Esophagus squamous epithelium (tissue), 5 donors: Measurements from ENCODE around the gene FAM241A. TPM values are rescaled to one million over a fixed set of nuclear protein-coding genes. Genes with fewer than 3 reads are reported as not detected.

Experiments
- DNase-seq: peaks from one replicate; lab custom pipeline; 2025; lab: John Stamatoyannopoulos, UW
- H3K27ac ChIP-seq, 4 donors: fragments of 200-600 bp; sonication (generic); one replicate each; pipeline ENCODE4 v1.5.1; 2016 to 2019; ENCODE audit warnings: mild to moderate bottlenecking in 1 of 4
- H3K27me3 ChIP-seq, 4 donors: fragments of 200-600 bp; sonication (generic); 1 replicate in 3 of 4; 2 replicates in 1 of 4; pipeline versions ENCODE4 v1.5.1 to v1.6.0; 2017 to 2021; ENCODE audit warnings: antibody characterized with exemption in 1 of 4
- H3K36me3 ChIP-seq, 3 donors: fragments of 200-600 bp; sonication (generic); one replicate each; pipeline ENCODE4 v1.5.1; 2016 to 2019
- H3K4me1 ChIP-seq, 3 donors: fragments of 200-600 bp; sonication (generic); one replicate each; pipeline ENCODE4 v1.5.1; 2017 to 2019
- H3K4me3 ChIP-seq, 4 donors: fragments of 200-600 bp; sonication (generic); 1 replicate in 3 of 4; 2 replicates in 1 of 4; pipeline ENCODE4 v1.5.1; 2016 to 2019; ENCODE audit warnings: mild to moderate bottlenecking in 2 of 4, moderate library complexity in 1 of 4
- H3K9me3 ChIP-seq, 3 donors: fragments of 200-600 bp; sonication (generic); one replicate each; pipeline ENCODE4 v1.5.1; 2016 to 2019
- CTCF ChIP-seq, 6 experiments: fragments of 450-650 bp in 4 of 6; fragments of 200-600 bp in 2 of 6; sonication (generic) in 2 of 6; IDR thresholded peaks; one replicate each; pipeline ENCODE4 v1.5.1; 2016 to 2019; ENCODE audit warnings: antibody characterized with exemption in 6 of 6, mild to moderate bottlenecking in 4 of 6, moderate library complexity in 4 of 6
- POLR2A ChIP-seq, 4 donors: fragments of 450-650 bp; IDR thresholded peaks; one replicate each; pipeline ENCODE4 v1.6.1; 2017; ENCODE audit warnings: antibody characterized with exemption in 4 of 4, mild to moderate bottlenecking in 4 of 4, moderate library complexity in 3 of 4
- WGBS, 2 donors: methylation state at CpG; one replicate each; pipeline ENCODE4 v1.1.5; 2018; 5-methylcytosine and 5-hydroxymethylcytosine counted together
- intact Hi-C: fragments of 100-400 bp; cut with DNase I; formaldehyde crosslinking; loops from one replicate; pipeline ENCODE4 v1.15.0; 2022
- total RNA-seq, 4 donors: library from RNA; depleted of rRNA; stranded (reverse); fragments of >200 nt; gene quantifications; one replicate each; pipeline ENCODE4 v1.1.0, GENCODE V29; 2016
- donor health status: DM: yes; HTN: yes; CAD: no.

FAM241A gene
- total RNA-seq, 4 donors from 2014 or later = 1.3 to 4.7 (median 4.0) TPM

DNA sequence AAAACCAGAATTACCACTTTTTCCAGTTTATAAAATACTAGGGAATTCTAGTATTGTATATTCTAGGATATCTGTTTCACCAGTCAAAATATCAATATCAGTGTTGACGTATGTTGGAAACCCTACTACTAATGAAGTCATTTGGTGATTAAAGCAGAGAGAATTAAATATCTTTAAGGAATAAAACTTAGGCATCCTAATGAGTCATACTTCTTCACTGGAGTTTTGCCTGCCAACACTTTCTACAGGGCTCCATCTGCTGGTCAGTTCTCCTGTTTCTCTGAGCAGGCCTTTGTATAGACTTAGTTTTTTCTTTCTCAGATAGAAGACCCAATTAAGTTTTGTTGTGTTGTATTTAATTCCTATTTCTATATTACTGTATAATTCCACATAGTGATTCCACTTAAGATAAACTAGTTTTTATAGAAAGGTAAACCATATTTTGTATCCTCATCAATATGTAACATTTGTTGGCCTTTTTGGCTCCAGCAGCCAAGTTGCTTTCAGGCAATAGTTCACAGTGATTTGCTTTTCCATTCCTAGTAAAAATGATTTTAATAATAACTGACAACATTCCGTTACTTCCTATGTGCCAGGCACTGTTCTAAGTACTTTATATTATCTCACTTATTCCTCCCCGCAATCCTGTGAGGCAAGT is 89.8 kb downstream of the FAM241A start:
- H3K4me1 ChIP-seq = peaks cover 10 to 39% (median 13%) of the 10 kb centered on the region in 3 donors
- no peaks in the 10 kb centered on the region for H3K9me3 ChIP-seq
- H3K36me3 ChIP-seq = peaks cover 0 to 5% (median 0%) of the 10 kb centered on the region in 3 donors
- intact Hi-C loops = loop anchor here (5.0 kb wide), 1 partner anchor 133 kb away; no protein-coding TSS in a partner anchor
- H3K27me3 ChIP-seq = no peaks in the 10 kb centered on the region
- 46 to 47% methylated on average over 3 of the region's 3 CpGs for WGBS, 2 donors
- TF ChIP-seq POLR2A (IDR thresholded peaks at IDR 0.05) = no peak
- TF ChIP-seq CTCF (IDR thresholded peaks at IDR 0.05) = peak; percentile 40 to 82 (median 76)
- H3K4me3 ChIP-seq = no peak overlapping the region
- no peak for DNase-seq
- no peak overlapping the region for H3K27ac ChIP-seq

DNA sequence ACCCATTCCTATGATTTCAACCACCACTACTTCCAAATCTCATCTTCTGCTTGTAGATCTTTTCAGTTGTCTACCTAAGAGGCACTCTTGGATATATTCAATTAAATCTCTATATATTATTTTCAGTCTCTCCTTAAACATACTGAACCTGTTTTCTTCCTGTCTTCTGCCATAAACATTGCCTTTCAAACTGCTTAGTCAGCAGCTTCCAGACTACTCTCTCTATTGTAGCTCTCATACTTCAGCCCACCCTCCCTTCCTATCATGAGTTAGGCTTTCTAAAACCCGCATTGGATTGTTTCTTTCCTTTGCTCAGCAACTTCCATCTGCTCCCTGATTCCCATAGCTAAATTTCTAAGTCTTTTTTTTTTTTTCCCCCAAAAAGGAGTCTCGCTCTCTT is 90.8 kb downstream of the FAM241A start:
- intact Hi-C loops = loop anchor here (5.0 kb wide), 1 partner anchor 134 kb away; no protein-coding TSS in a partner anchor
- DNase-seq = no peak
- H3K4me3 ChIP-seq = no peak overlapping the region
- no peaks in the 10 kb centered on the region for H3K27me3 ChIP-seq
- no peaks in the 10 kb centered on the region for H3K9me3 ChIP-seq
- H3K4me1 ChIP-seq = peaks cover 9 to 30% (median 10%) of the 10 kb centered on the region in 3 donors
- TF ChIP-seq CTCF (IDR thresholded peaks at IDR 0.05) = no peak
- TF ChIP-seq POLR2A (IDR thresholded peaks at IDR 0.05) = no peak
- H3K27ac ChIP-seq = no peak overlapping the region
- H3K36me3 ChIP-seq = peaks cover 0 to 5% (median 0%) of the 10 kb centered on the region in 3 donors
- 85 to 100% methylated on average over 2 of the region's 2 CpGs for whole genome bisulfite sequencing, 2 donors

GRCh38 chr4:112238833-112239232 is 93.6 kb downstream of the FAM241A start:
- no peak for DNase-seq
- intact Hi-C loops = loop anchor here (5.0 kb wide), 1 partner anchor 137 kb away; no protein-coding TSS in a partner anchor
- H3K4me3 ChIP-seq = no peak overlapping the region

More at GRCh38 chr4:112238833-112239232, 93.6 kb downstream of the FAM241A start:
- WGBS, 2 donors = 96 to 100% methylated on average over 2 of the region's 2 CpGs
- H3K36me3 ChIP-seq = peaks cover 0 to 5% (median 0%) of the 10 kb centered on the region in 3 donors
- peaks cover 1 to 15% (median 6%) of the 10 kb centered on the region in 3 donors for H3K4me1 ChIP-seq
- no peaks in the 10 kb centered on the region for H3K27me3 ChIP-seq
- no peak overlapping the region for H3K27ac ChIP-seq
- no peaks in the 10 kb centered on the region for H3K9me3 ChIP-seq
- TF ChIP-seq CTCF (IDR thresholded peaks at IDR 0.05) (no peak), POLR2A (IDR thresholded peaks at IDR 0.05) (no peak)

Other genes starting within 250 kb of the FAM241A start
- gene AP1AR, start 86.3 kb downstream of the FAM241A start, total RNA-seq = 10 to 100 TPM in 3 of 4 donors, 1 to 10 TPM in 1; 9.6 to 25.1 (median 20.5) TPM
- 10 to 100 TPM in 2 of 4 donors, 1 to 10 TPM in 2; 7.6 to 15.7 (median 10.4) TPM for gene TIFA, start 140.4 kb downstream of the FAM241A start, total RNA-seq
- gene ALPK1, start 151.9 kb downstream of the FAM241A start, total RNA-seq = 10 to 100 TPM; 12.6 to 19.5 (median 12.8) TPM